MM.1S (cell line): Measurements from ENCODE around the gene FYN.

Experiments used
- DNase-seq: peaks from one replicate; pipeline ENCODE4 v3.0.0-alpha.2; 2015
- H2AFZ ChIP-seq: fragments of 300-600 bp; sonication (generic); 2 replicates; pipeline ENCODE4 v1.6.0; 2016; ENCODE audit warnings: antibody characterized with exemption, low read length
- H3F3A ChIP-seq: fragments of 300-600 bp; sonication (generic); 2 replicates; pipeline ENCODE4 v1.6.1; 2016; ENCODE audit warnings: mild to moderate bottlenecking, antibody characterized with exemption, low read length, moderate library complexity, mixed read lengths; ENCODE audit not compliant: insufficient read depth
- H3K27ac ChIP-seq: fragments of 300-600 bp; sonication (generic); 2 replicates; pipeline ENCODE4 v1.5.1; 2016; ENCODE audit warnings: mild to moderate bottlenecking, low read length
- H3K27me3 ChIP-seq: fragments of 300-600 bp; sonication (generic); replicated peaks from 2 replicates; pipeline ENCODE4 v1.6.0; 2016; ENCODE audit warnings: low read length; ENCODE audit not compliant: insufficient read depth
- H3K36me3 ChIP-seq: fragments of 300-600 bp; sonication (generic); replicated peaks from 2 replicates; pipeline ENCODE4 v1.6.1; 2016; ENCODE audit warnings: mild to moderate bottlenecking, low read length, mixed read lengths; ENCODE audit not compliant: insufficient read depth
- H3K4me1 ChIP-seq: fragments of 300-600 bp; sonication (generic); 2 replicates; pipeline ENCODE4 v1.6.1; 2016; ENCODE audit warnings: low read length, mixed read lengths
- H3K4me2 ChIP-seq: fragments of 300-600 bp; sonication (generic); 2 replicates; pipeline ENCODE4 v1.6.0; 2016; ENCODE audit warnings: low read depth, low read length
- H3K4me3 ChIP-seq: fragments of 300-600 bp; sonication (generic); 2 replicates; pipeline ENCODE4 v1.5.1; 2016; ENCODE audit warnings: low read length, mixed read lengths
- H3K79me2 ChIP-seq: fragments of 300-600 bp; sonication (generic); 2 replicates; pipeline ENCODE4 v1.6.1; 2016; ENCODE audit warnings: mixed run types, low read length, mixed read lengths
- H3K9ac ChIP-seq: fragments of 300-600 bp; sonication (generic); 2 replicates; pipeline ENCODE4 v1.6.1; 2016; ENCODE audit warnings: low read length, mixed read lengths
- H3K9me2 ChIP-seq: fragments of 300-600 bp; sonication (generic); replicated peaks from 2 replicates; pipeline ENCODE4 v1.6.1; 2016; ENCODE audit warnings: mild to moderate bottlenecking, low read length, mixed read lengths; ENCODE audit not compliant: insufficient read depth
- H3K9me3 ChIP-seq: fragments of 300-600 bp; sonication (generic); replicated peaks from 2 replicates; pipeline ENCODE4 v1.6.1; 2016; ENCODE audit warnings: mild to moderate bottlenecking, low read length, mixed read lengths; ENCODE audit not compliant: insufficient read depth
- H4K20me1 ChIP-seq: fragments of 300-600 bp; sonication (generic); 2 replicates; pipeline ENCODE4 v1.6.1; 2016; ENCODE audit warnings: mild to moderate bottlenecking, low read length, moderate library complexity, mixed read lengths; ENCODE audit not compliant: insufficient read depth
- CTCF ChIP-seq: fragments of 300-600 bp; sonication (generic); IDR thresholded peaks from 2 replicates; pipeline ENCODE4 v1.5.1; 2016; ENCODE audit warnings: antibody characterized with exemption, low read length, mixed read lengths
- EZH2 ChIP-seq: fragments of 300-600 bp; sonication (generic); optimal IDR thresholded peaks from 2 replicates; pipeline ENCODE3; 2017; ENCODE audit warnings: low read depth, mild to moderate bottlenecking, antibody characterized with exemption, low read length, mixed read lengths
- EZH2phosphoT487 ChIP-seq: fragments of 300-600 bp; sonication (generic); IDR thresholded peaks from 2 replicates; pipeline ENCODE4 v1.6.1; 2018; ENCODE audit warnings: antibody characterized with exemption, low read length

Gene FYN

DNA sequence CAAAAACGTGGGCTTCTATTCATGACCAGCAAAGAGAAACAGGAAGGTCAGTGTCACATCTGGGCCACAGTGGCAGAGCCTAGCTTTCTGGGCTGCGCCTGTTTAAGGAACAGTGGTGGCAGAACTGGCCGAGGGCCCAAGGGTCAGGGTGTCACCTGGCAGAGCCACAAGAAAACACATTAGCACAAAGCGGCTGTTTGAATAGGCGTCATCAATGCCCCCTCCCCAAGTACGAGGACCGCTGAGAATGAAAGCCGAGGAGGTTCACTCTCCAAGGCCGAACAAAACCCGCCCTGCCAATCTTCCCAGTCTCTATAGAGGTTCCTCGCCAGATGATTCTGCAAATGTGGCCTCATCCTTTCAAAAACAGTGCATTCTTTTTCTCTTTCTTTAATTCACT lies 142.4 kb downstream of the FYN start:
- no peak overlapping the region for H3K27ac ChIP-seq
- H4K20me1 ChIP-seq, result no peaks in the 10 kb centered on the region
- H3K9me2 ChIP-seq, result no peaks in the 10 kb centered on the region
- H3F3A ChIP-seq, result no peaks in the 10 kb centered on the region
- no peak overlapping the region for H3K4me2 ChIP-seq
- no peak overlapping the region for H3K4me3 ChIP-seq
- H3K9ac ChIP-seq, result no peak overlapping the region
- no peaks in the 10 kb centered on the region for H3K9me3 ChIP-seq
- no peaks in the 10 kb centered on the region for H3K79me2 ChIP-seq
- H2AFZ ChIP-seq, result no peak overlapping the region
- H3K36me3 ChIP-seq, result no peaks in the 10 kb centered on the region
- H3K27me3 ChIP-seq, result no peaks in the 10 kb centered on the region
- H3K4me1 ChIP-seq, result no peaks in the 10 kb centered on the region
- DNase-seq, result no peak
- TF ChIP-seq EZH2phosphoT487, result no peak
- TF ChIP-seq EZH2, result no peak
- no peak for TF ChIP-seq CTCF

- no peaks in the 10 kb centered on the region for H3K27me3 ChIP-seq
- no peaks in the 10 kb centered on the region for H3K79me2 ChIP-seq
- no peaks in the 10 kb centered on the region for H4K20me1 ChIP-seq
- no peak overlapping the region for H2AFZ ChIP-seq
- no peak overlapping the region for H3K4me2 ChIP-seq
- no peak for DNase-seq
- H3K36me3 ChIP-seq, result no peaks in the 10 kb centered on the region
- no peaks in the 10 kb centered on the region for H3K9me3 ChIP-seq
- no peaks in the 10 kb centered on the region for H3K9me2 ChIP-seq
- no peak overlapping the region for H3K4me3 ChIP-seq
- peaks cover 6% of the 10 kb centered on the region for H3F3A ChIP-seq
- peaks cover 15% of the 10 kb centered on the region for H3K4me1 ChIP-seq
- TF ChIP-seq EZH2 (no peak), CTCF (peak; percentile 11; the same call in 1 of the 2 replicates)
- no peak overlapping the region for H3K9ac ChIP-seq
- H3K27ac ChIP-seq, result no peak overlapping the region
These were observed 145.4 kb downstream of the FYN start for GRCh38 chr6:111727802-111728201.

DNA sequence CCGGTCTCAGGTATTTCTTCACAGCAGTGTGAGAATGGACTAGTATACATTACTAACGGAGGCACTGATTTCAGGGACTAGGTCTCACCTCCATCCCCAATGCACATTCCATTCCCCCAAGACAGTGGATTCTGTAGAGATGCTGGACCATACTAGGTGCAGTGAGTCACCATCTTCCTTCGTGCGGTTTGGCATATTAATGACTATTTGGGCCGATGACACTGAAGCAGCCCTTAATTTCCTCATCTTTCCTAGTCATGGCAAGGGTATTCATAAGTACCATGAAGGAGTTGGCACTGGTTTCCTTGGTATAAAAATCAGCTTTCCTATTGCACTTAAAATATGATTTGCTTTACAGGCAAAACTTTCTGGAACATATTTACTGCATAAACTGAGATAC lies 146.2 kb downstream of the FYN start:
- no peaks in the 10 kb centered on the region for H3K9me3 ChIP-seq
- H3K4me2 ChIP-seq, result no peak overlapping the region
- no peak overlapping the region for H3K27ac ChIP-seq
- peaks cover 6% of the 10 kb centered on the region for H3F3A ChIP-seq
- no peaks in the 10 kb centered on the region for H3K27me3 ChIP-seq
- TF ChIP-seq EZH2 (no peak), EZH2phosphoT487 (no peak), CTCF (no peak)
- H4K20me1 ChIP-seq, result no peaks in the 10 kb centered on the region
- H3K9ac ChIP-seq, result no peak overlapping the region
- H3K79me2 ChIP-seq, result no peaks in the 10 kb centered on the region
- no peak overlapping the region for H2AFZ ChIP-seq
- no peaks in the 10 kb centered on the region for H3K9me2 ChIP-seq
- no peak overlapping the region for H3K4me3 ChIP-seq
- peaks cover 15% of the 10 kb centered on the region for H3K4me1 ChIP-seq
- DNase-seq, result no peak
- no peaks in the 10 kb centered on the region for H3K36me3 ChIP-seq
